Measurements from ENCODE around the gene UBASH3B. TPM values are rescaled to one million over a fixed set of nuclear protein-coding genes. Genes with fewer than 3 reads are reported as not detected.
A peak's percentile ranks its signal among the peaks of the same experiment; 100 is the strongest.
"Not testable (repeated sequence)": the region's sequence is repeated elsewhere in the genome, so short reads cannot be mapped to it uniquely, and the experiment has no call there.

Gene UBASH3B
- total RNA-seq, 1 donor from 2014 or later: 32.3 TPM

DNA sequence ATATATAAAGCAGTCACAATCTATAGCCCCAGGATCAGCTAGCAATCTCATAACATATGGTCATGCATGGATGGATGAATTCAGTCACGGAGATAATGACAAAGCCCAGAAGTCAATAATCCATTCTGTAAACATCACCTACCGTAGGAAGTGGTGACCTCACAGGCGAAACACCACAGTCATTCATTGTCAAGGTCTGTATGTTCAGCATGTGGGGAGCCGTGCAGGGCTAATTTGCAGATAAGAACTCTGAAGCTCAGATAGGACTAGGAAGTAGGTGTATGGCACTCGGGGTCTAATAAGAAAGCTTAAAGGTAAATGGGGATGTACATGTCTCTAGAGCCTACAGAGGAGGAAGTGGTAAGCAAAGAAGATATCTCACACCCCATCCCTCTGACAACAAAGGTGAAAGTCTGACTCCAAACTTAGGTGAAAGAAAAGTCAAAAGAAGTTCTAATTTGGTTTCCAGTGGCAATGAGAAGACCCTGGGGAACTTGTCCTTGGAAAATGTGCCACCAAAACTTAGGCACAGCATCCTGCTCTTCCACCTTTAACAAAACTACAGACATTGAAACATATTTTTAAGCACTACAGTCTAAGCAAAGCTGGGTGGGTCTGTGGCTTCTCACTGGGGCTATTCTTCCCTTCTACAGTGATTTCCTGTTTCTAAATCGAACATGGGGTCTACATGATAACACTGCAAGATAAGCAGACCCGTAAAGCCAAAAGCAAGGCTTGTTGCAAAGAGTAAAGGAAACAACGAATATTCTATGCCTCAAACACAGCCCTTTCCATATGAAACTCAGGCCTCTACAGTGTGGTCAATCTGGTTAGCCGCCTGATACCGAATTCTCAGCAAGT lies 188.0 kb downstream of the UBASH3B start:
- DNase-seq (ENCODE audit: low read depth, low spot score): no peak

DNA sequence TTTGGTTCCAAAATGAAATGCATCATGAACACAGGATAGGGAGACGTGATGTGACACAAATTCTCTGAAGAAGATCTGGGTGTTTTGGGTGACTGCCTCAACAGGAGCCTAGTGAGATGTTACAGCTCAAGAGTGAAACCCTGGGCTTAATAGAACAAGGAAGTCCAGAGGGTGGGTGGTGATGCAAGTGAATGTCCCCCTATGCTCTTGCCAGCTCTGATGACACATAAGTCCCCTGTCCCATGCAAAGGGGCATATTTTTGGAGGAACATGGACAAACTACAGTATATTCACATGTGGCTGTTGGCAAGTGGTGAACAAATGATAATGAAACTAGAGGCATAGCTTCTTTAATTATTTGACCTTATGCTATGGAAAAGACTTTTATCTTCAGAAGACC lies 191.9 kb downstream of the UBASH3B start:
- DNase-seq (ENCODE audit: low read depth, low spot score): no peak

DNA sequence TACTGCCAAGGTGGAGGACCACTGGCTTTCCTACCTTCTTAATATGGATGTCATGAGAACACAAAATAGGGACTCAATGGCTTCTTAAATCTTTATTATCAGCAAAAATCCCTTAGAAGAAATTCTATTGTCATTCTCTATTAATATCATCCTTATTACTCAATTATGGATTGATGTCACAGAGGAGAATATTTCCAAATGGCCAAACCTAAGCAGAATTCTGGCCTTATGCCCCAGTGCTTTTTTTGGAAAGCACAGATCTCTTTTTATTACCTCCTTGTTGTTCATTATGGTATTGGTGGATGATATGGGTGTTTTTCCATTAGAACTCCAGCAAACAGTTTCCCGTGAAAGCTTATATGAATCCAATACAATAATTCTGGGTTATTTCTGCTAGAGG lies 192.7 kb downstream of the UBASH3B start:
- DNase-seq (ENCODE audit: low read depth, low spot score): no peak

DNA sequence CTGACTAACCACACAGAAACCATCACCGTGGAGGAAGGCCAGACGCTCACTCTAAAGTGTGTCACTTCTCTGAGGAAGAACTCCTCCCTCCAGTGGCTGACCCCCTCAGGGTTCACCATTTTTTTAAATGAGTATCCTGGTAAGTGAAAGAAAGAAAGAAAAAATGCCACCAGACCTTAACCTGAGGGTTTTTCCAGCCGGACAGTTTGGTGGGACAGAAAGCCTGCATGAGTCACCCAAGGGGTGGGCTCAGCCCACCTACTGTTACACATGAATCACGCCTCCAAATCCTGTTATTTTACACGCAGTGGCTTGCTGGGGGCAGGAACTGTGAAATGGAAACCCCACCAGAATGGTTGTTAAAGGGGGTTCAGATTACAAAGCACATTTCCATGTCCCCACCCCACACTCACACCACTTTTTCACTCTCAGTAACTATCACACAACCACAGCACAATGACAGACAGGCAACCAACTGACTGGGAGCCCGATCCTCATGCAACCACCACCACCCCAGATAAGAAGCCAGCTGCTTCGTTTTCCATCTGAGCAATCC lies 194.6 kb downstream of the UBASH3B start:
- no peak for DNase-seq (ENCODE audit: low read depth, low spot score)

DNA sequence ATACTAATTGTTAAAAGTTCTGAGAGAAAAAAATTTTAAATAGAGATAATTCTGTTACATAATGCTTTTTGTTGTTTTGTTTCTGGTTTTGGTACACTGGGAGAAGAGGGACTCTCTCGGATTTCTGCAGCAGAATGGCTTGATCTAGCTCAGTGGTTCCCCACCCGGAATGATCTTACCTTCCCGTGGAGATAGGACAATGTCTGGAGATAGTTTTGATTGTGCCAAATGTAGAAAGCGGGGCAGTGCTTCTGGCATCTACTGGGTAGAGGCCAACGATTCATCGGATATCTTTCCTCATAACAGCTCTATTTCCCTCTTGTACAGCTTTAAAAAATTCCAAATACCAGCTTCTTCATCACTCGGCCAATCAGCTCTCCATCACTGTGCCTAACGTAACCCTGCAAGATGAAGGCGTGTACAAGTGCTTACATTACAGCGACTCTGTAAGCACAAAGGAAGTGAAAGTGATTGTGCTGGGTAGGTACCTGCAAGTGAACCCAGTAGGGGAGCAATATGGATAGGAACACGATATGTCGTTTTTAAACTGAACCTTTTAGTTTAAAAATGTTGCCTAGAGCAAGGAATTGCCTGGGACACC lies 195.9 kb downstream of the UBASH3B start:
- no peak for DNase-seq (ENCODE audit: low read depth, low spot score)

DNA sequence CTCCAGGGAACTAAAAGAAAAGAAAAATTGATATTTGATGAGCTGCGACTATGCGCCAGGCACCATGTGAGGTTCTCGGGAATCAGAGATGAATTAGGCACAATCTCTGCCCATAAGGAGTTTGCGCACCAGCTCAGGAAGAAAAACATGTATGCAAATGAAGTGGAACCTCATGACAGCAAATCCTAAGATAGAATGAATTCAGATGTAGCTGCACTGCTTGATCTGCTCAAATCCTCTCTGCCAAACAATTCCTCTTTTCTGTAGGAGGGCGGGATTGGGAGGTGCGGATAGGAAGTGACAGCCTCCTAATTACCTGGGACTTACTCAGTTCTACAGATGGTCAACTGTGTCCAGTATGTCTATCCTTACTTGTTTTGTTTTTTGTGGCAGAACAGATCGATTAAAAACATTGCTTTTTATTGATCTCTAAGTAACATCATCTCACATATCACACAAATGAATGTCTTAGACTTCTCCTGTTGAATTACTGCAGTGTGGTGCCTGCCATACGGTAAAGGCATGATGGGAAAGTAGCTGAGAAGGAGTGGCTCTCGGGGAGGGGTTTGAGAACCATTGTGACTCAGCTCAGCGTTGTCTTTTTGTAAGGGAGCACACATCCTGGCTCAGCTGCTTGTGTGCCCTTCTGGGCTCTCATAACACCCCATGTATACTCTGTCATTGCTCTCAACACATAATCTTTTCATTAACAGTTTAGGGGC lies 196.7 kb downstream of the UBASH3B start:
- DNase-seq (ENCODE audit: low read depth, low spot score): no peak

DNA sequence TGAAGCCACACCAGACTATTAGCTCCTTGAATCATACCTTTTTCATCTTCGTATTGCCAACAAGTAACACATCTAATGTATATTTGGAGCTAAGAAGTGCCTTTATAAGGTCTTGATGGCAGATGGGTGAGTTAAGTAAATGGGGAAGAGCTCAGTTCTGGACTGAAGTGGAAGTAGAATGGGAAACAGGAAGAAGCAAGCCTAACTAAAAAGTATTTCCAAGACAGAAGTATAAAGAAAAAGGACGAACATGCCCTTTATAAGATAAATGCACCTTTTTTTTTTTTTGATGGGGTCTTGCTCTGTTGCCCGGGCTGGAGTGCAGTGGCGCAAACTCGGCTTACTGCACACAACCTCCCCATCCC lies 197.3 kb downstream of the UBASH3B start:
- DNase-seq (ENCODE audit: low read depth, low spot score): no peak

DNA sequence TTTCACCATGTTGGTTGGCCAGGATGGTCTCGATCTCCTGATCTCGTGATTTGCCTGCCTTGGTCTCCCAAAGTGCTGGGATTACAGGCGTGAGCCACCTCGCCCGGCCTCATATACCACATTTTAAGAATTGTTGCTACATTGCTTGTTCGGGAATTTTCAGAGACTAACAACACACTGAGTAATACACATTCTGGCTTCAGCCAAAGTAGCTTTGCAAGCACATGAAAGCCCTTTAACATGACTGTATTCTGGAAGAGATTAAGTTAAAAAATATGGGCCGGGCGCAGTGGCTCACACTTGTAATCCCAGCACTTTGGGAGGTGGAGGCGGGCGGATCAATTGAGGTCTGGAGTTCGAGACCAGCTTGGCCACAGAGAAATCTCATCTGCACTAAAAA lies 197.7 kb downstream of the UBASH3B start:
- no peak for DNase-seq (ENCODE audit: low read depth, low spot score)

DNA sequence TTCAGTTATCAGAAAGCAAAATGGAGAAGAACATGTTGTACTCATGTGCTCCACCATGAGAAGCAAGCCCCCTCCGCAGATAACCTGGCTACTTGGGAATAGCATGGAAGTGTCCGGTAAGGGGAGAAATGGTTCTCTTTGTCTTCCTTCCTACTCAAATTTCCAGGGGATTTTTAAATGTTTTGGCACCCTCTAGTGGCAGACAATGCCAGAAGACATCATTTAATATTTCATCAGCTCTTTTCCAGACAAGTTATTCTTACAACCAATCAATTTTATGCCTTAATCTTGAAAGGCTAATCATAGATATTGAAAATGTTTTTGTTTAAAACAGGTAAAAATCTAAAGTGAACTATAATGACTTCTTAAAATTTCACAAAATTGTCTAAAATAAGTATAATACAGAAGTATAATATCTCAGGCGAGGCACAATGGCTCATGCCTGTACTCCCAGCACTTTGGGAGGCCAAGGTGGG lies 198.5 kb downstream of the UBASH3B start:
- DNase-seq (ENCODE audit: low read depth, low spot score): peak; percentile 49

DNA sequence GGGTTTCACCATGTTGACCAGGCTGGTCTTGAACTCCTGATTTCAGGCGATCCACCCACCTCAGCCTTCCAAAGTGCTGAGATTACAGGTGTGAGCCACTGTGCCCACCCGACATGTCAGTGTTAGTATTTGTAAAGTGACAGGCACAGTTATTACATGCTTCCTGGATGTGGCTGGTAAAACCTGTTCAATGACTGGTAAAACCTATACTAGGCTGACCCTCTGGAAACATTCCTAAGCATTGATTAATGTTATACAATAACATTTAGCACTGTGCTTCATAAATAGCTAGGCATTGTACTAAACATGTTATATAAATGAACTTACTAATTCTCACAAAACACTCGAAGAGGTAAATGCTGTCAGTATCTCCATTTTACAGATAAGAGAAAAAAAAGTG lies 206.1 kb downstream of the UBASH3B start:
- no peak for DNase-seq (ENCODE audit: low read depth, low spot score)

DNA sequence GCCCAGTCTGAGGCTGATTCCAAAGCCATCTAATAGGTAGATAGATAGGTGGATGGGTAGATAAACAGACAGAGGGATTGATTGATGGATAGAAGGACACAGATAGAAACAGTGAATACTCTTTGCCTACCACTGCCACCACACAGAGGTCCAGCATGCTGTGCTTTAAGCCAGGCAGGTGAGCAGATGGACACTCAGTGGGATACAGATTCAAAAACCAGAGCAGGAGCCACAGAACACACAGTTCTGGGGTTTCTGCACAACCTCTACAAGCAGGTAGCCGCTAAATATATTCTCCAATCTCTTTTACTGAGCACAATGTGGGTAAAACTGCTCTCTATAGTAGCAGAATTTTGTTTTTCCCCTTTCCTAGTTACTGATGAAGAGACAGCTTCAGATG lies 206.6 kb downstream of the UBASH3B start:
- DNase-seq (ENCODE audit: low read depth, low spot score): no peak

DNA sequence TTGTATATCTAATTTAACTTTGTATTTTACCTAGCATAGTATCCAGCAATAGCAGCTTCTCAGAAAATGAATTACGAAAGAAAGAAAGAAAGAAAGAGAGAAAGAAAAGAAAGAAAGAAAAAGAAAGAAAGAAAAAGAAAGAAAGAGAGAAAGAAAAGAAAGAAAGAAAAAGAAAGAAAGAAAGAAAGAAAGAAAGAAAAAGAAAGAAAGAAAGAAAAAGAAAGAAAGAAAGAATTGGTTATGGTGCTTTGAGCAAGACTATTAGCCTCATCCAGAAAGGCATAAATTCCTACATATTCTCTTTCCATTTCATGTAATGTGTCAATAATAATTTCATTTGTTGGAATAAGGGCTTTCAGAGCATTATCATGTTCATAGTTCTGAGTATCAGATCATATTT lies 207.6 kb downstream of the UBASH3B start:
- DNase-seq (ENCODE audit: low read depth, low spot score): not testable (repeated sequence)

DNA sequence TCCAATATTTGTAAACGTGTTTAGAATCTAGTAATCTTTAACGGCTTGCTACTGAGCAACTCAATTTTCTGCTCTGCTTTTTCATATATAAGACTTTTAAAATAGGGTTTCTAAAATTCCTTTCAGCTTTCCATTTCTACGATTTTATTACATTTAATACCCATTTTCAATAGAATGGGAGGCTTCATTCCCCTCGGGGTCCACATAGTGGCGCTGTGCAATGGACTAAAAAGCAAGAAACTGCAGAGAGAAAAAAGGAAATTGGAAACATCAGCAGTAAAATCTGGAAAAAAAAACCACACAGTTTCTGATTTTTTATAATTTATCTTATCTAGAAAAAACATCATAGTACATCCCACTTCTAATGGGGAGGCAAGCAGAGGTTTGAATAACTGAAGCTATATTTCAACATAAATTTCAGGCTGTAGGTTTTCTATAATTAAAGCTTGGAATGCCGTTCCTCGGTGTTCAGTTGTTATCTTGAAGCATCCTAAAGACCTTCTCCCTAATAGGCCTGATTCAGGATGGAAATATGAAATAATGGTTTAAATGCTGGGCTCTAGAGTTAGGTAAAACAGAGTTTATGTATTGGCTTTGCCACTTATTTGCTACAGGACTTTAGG lies 208.3 kb downstream of the UBASH3B start:
- DNase-seq (ENCODE audit: low read depth, low spot score): no peak

Other genes starting within 250 kb of the UBASH3B start
- gene CRTAM, start 182.8 kb downstream of the UBASH3B start, total RNA-seq: not detected in 2 replicates
- gene JHY, start 227.0 kb downstream of the UBASH3B start, total RNA-seq: 0.92 and 1.8 TPM in 2 replicates

Data from pulmonary artery endothelial cell (primary cell).